NOMO-1 treated with DMSO at 0.1 percent for 48 hours (cell line): ENCODE data around the gene KRTAP19-1.

Experiments used
- DNase-seq: peaks from one replicate; lab custom pipeline; 2025; ENCODE audit not compliant: unreplicated experiment; lab: John Stamatoyannopoulos, UW

The KRTAP19-1 gene

DNA sequence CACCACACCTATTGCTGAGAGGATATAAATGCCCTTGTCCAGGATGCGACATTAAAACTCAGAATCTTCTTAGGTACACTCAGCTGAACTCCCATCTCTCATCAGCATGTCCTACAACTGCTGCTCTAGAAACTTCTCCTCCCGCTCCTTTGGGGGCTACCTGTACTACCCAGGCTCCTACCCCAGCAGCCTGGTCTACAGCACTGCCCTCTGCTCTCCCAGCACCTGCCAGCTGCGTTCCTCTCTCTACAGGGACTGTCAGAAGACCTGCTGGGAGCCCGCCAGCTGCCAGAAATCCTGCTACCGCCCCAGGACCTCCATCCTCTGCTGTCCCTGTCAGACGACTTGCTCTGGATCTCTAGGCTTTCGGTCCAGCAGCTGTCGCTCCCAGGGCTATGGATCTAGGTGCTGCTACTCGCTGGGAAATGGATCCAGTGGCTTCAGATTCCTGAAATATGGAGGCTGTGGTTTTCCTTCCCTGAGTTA lies 50.0 kb downstream of the KRTAP19-1 start, which contains the start of gene KRTAP13-4:
Gene KRTAP13-4, plus strand, starts transcription at position 51 of the 486 bp plus-strand sequence. Its CDS starts 56 bp downstream, at position 107.
- DNase-seq, result no peak
